Activated naive CD4-positive, alpha-beta T cell treated with anti-CD3 and anti-CD28 coated beads, Interleukin-2, amount 50 U/mL, for 24 hours (primary cell): ENCODE results near the gene DSC3.

Experiments
- H3K27ac Mint-ChIP-seq: one replicate; pipeline ENCODE4 v1.8.0; 2021; ENCODE audit warnings: mild to moderate bottlenecking, mixed read lengths
- H3K27me3 Mint-ChIP-seq: one replicate; pipeline ENCODE4 v1.8.0; 2021; ENCODE audit warnings: mixed read lengths
- H3K36me3 Mint-ChIP-seq: one replicate; pipeline ENCODE4 v1.8.0; 2021; ENCODE audit warnings: mixed read lengths
- H3K4me1 Mint-ChIP-seq: one replicate; pipeline ENCODE4 v1.8.0; 2021; ENCODE audit warnings: mixed read lengths
- H3K4me3 Mint-ChIP-seq: one replicate; pipeline ENCODE4 v1.8.0; 2021; ENCODE audit warnings: mild to moderate bottlenecking, mixed read lengths
- H3K9me3 Mint-ChIP-seq: one replicate; pipeline ENCODE4 v1.8.0; 2021; ENCODE audit warnings: mixed read lengths

DSC3 gene

GRCh38 chr18:31042406-31043181 lies at the start of gene DSC3:
Gene DSC3 (minus strand): TSS chr18:31042742. CDS start chr18:31042660, 82 bp downstream.
- Mint-ChIP-seq H3K27me3 (peaks cover 40% of the 10 kb centered on the region), H3K9me3 (peaks cover 8% of the 10 kb centered on the region), H3K36me3 (peaks cover 4% of the 10 kb centered on the region), H3K4me1 (peaks cover 8% of the 10 kb centered on the region), H3K27ac (no peak within 1 kb of the TSS), H3K4me3 (peak within 1 kb of the TSS; percentile 54)

- Mint-ChIP-seq H3K9me3 (no peaks in the 10 kb centered on the region), H3K4me1 (no peaks in the 10 kb centered on the region), H3K27ac (no peak overlapping the region), H3K27me3 (no peaks in the 10 kb centered on the region), H3K4me3 (no peak overlapping the region), H3K36me3 (no peaks in the 10 kb centered on the region)
Observed at GRCh38 chr18:31091350-31091749, 48.8 kb upstream of the DSC3 start.

GRCh38 chr18:31088532-31088931 lies 46.0 kb upstream of the DSC3 start:
- Mint-ChIP-seq H3K27ac (no peak overlapping the region), H3K4me1 (no peaks in the 10 kb centered on the region), H3K36me3 (no peaks in the 10 kb centered on the region), H3K27me3 (no peaks in the 10 kb centered on the region), H3K4me3 (no peak overlapping the region), H3K9me3 (peaks cover 5% of the 10 kb centered on the region)

- Mint-ChIP-seq H3K27ac (no peak overlapping the region), H3K4me3 (no peak overlapping the region), H3K4me1 (no peaks in the 10 kb centered on the region), H3K9me3 (peaks cover 7% of the 10 kb centered on the region), H3K27me3 (no peaks in the 10 kb centered on the region), H3K36me3 (no peaks in the 10 kb centered on the region)
Observed at GRCh38 chr18:31079973-31080372, 37.4 kb upstream of the DSC3 start.

DNA sequence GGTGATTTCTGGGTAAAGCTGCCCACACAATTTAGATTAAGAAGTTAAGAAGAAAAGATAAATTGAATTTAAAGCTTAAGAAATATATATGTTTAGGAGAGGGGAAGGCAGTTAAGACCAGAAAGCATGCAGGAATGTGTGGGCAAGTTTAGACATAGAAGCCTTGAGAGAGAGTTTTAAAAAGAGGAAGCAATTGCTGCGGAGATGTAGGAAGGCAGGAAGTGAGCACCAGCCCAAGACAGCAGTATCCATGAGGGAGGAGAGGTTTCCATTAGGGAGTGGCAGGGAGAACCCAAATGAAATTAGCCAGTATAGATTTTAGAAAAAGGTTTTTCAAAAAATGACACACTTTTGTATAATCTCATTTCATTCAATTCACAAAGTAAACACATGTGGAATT lies 35.3 kb upstream of the DSC3 start:
- Mint-ChIP-seq H3K9me3 (peaks cover 4% of the 10 kb centered on the region), H3K27ac (no peak overlapping the region), H3K36me3 (no peaks in the 10 kb centered on the region), H3K4me3 (no peak overlapping the region), H3K27me3 (no peaks in the 10 kb centered on the region), H3K4me1 (no peaks in the 10 kb centered on the region)

DNA sequence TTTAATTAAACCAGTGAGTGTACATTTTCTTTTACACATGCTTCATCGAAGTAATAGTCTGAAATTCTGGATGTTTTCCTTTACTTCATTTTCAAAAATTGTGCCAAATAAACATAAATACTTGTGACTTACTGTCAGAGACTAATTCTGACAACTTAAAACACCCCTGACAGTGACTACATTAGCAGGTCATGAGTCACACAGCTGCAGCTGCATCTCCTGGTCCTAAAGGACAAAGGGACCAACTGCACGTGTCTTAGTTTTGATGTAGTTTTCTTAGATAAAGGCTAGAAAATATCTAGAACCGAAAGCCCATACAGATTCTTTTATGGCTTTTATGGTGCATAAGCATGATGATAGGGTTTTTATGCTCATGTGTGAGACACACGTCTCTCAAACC lies 29.6 kb upstream of the DSC3 start:
- H3K4me1 Mint-ChIP-seq = no peaks in the 10 kb centered on the region
- H3K36me3 Mint-ChIP-seq = no peaks in the 10 kb centered on the region
- H3K9me3 Mint-ChIP-seq = peaks cover 4% of the 10 kb centered on the region
- H3K4me3 Mint-ChIP-seq = no peak overlapping the region
- H3K27me3 Mint-ChIP-seq = no peaks in the 10 kb centered on the region
- no peak overlapping the region for H3K27ac Mint-ChIP-seq

GRCh38 chr18:31070206-31070605 lies 27.7 kb upstream of the DSC3 start:
- Mint-ChIP-seq H3K9me3 (peaks cover 4% of the 10 kb centered on the region), H3K4me1 (no peaks in the 10 kb centered on the region), H3K27me3 (no peaks in the 10 kb centered on the region), H3K36me3 (no peaks in the 10 kb centered on the region), H3K4me3 (no peak overlapping the region), H3K27ac (no peak overlapping the region)

DNA sequence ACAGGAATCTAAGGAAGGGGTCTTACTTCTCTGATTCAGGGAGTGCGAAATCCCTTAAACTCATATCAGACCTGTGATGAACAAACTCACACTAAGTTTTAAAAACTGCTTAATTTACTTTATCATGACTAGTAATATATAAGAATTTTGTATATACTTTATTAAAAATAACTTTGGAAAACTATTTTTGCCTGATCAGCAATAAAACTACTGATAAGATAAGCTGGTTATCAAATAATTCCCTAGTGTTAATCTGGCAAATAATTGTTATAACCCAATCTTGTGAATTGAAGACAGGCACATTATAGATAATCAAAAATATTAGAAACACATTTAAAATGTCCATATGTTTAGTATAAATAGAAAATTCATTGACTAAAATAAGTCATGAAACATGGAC lies 23.7 kb upstream of the DSC3 start:
- H3K4me3 Mint-ChIP-seq = no peak overlapping the region
- no peaks in the 10 kb centered on the region for H3K36me3 Mint-ChIP-seq
- no peaks in the 10 kb centered on the region for H3K4me1 Mint-ChIP-seq
- H3K27me3 Mint-ChIP-seq = no peaks in the 10 kb centered on the region
- H3K9me3 Mint-ChIP-seq = no peaks in the 10 kb centered on the region
- H3K27ac Mint-ChIP-seq = no peak overlapping the region

- Mint-ChIP-seq H3K4me3 (no peak overlapping the region), H3K27me3 (no peaks in the 10 kb centered on the region), H3K4me1 (no peaks in the 10 kb centered on the region), H3K27ac (no peak overlapping the region), H3K36me3 (no peaks in the 10 kb centered on the region), H3K9me3 (no peaks in the 10 kb centered on the region)
Observed at GRCh38 chr18:31065036-31065773, 22.7 kb upstream of the DSC3 start.

DNA sequence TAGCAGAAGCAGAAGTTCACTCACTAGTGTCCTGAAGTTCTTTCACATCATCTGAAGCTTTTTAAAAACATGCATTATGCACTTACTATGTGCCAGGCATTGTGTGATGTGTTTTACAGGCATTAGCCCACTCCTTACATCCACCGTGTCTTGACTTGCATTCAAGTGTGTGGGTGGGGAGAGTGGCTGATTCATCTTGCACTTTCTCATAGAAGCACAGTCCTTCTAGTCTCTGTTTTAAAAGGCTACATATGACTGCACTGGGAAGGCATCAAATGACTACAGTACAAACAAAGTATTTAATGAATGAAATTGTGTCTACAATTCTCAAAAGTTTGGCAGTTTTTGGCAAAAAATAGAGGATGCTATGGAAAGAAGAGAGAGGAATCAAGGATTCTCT lies 21.6 kb upstream of the DSC3 start:
- H3K4me3 Mint-ChIP-seq = no peak overlapping the region
- H3K27ac Mint-ChIP-seq = no peak overlapping the region
- no peaks in the 10 kb centered on the region for H3K36me3 Mint-ChIP-seq
- no peaks in the 10 kb centered on the region for H3K27me3 Mint-ChIP-seq
- no peaks in the 10 kb centered on the region for H3K4me1 Mint-ChIP-seq
- H3K9me3 Mint-ChIP-seq = no peaks in the 10 kb centered on the region

DNA sequence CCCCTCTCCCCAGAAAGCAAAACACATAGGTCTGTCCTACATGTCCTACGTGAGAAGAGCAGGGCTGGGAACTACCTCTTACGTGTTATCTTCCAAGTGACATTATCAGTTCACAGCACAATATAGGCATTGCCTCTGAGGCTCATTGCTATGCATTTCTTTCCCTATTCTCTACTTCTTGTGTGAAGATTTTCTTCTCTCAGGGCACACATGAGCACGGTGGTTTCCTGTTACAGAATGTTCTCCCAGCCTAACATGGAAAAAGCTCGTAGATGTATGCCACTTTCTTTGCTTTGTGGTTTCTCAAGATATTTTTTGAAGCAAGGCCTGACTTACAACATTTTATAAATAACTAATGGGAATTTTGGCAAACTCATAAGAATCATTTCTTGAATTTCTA lies 19.4 kb upstream of the DSC3 start:
- no peak overlapping the region for H3K27ac Mint-ChIP-seq
- no peaks in the 10 kb centered on the region for H3K9me3 Mint-ChIP-seq
- no peak overlapping the region for H3K4me3 Mint-ChIP-seq
- no peaks in the 10 kb centered on the region for H3K4me1 Mint-ChIP-seq
- no peaks in the 10 kb centered on the region for H3K36me3 Mint-ChIP-seq
- no peaks in the 10 kb centered on the region for H3K27me3 Mint-ChIP-seq

DNA sequence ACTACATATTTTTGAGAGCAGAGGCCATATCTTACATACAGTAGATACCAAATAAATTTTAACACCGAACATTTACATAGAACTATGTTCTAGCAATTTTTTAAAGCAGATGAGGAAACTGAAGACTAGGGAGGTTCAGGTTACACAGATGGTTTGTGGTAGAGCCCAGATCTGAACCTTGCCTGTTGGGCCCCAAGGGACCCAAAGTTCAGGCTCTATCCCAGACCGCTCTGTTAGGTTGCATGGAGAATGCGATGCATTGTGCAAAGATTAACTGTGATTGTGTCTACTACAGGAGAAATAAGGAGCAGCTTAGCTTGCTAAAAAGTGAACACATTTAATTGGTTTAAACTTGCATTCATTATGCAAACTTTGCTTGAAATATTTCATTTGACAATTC lies 16.4 kb upstream of the DSC3 start:
- Mint-ChIP-seq H3K36me3 (no peaks in the 10 kb centered on the region), H3K27me3 (peaks cover 2% of the 10 kb centered on the region), H3K4me1 (no peaks in the 10 kb centered on the region), H3K9me3 (peaks cover 3% of the 10 kb centered on the region), H3K4me3 (no peak overlapping the region), H3K27ac (no peak overlapping the region)

- Mint-ChIP-seq H3K4me1 (no peaks in the 10 kb centered on the region), H3K36me3 (no peaks in the 10 kb centered on the region), H3K9me3 (peaks cover 6% of the 10 kb centered on the region), H3K4me3 (no peak overlapping the region), H3K27me3 (peaks cover 2% of the 10 kb centered on the region), H3K27ac (no peak overlapping the region)
Observed at GRCh38 chr18:31057917-31058316, 15.4 kb upstream of the DSC3 start.

GRCh38 chr18:31057051-31057450 lies 14.5 kb upstream of the DSC3 start:
- H3K36me3 Mint-ChIP-seq = no peaks in the 10 kb centered on the region

DNA sequence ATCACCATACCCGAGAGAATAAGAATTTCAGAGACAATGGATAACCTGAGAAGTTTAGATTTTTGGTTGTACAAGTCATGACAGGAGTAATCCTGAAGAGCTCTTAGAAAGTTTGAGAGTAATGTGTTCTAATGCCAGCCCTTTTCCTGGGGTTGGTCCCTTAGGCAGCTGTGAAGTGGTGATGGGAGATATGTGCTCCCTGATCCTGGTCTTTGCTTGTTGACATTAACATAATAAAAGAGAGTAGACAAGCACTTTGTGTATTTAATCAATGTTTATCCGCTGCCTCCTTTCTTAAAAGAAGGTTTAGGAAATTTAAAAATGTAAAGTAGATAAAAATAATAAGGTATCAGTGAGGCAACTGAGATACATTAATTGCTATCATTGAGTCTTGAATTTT lies 13.8 kb upstream of the DSC3 start:
- H3K4me1 Mint-ChIP-seq = no peaks in the 10 kb centered on the region
- H3K4me3 Mint-ChIP-seq = no peak overlapping the region
- H3K27ac Mint-ChIP-seq = no peak overlapping the region
- peaks cover 16% of the 10 kb centered on the region for H3K9me3 Mint-ChIP-seq
- peaks cover 2% of the 10 kb centered on the region for H3K27me3 Mint-ChIP-seq
- H3K36me3 Mint-ChIP-seq = no peaks in the 10 kb centered on the region

More at GRCh38 chr18:31057051-31057450, 14.5 kb upstream of the DSC3 start:
- H3K27ac Mint-ChIP-seq = no peak overlapping the region
- peaks cover 2% of the 10 kb centered on the region for H3K27me3 Mint-ChIP-seq
- no peaks in the 10 kb centered on the region for H3K4me1 Mint-ChIP-seq
- peaks cover 14% of the 10 kb centered on the region for H3K9me3 Mint-ChIP-seq
- no peak overlapping the region for H3K4me3 Mint-ChIP-seq

DNA sequence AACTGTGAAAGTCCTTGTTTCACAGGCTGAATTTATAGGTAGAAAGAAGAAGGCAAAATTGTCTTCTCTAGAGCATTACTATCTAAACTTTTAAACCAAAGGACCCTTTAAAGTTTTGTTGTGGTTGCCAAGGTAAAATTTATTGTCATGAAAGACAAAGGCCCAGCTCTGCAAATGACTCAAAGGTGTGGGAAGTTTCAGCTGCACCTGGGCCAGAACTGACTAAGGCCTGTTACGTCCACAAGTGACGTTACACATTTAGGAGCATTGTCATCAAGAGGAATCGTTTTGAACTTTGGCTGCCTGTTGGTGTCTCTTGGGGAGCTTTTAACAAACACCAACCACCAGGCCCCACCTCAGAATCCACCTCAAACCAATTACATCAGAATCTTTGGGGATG lies 8.1 kb upstream of the DSC3 start:
- Mint-ChIP-seq H3K9me3 (peaks cover 15% of the 10 kb centered on the region), H3K4me1 (no peaks in the 10 kb centered on the region), H3K27ac (no peak overlapping the region), H3K4me3 (no peak overlapping the region), H3K36me3 (no peaks in the 10 kb centered on the region), H3K27me3 (peaks cover 3% of the 10 kb centered on the region)
